GM23338 (cell line): ENCODE data around the gene EPS8L2.

Experiments
- JUNB ChIP-seq: IDR thresholded peaks from one replicate; pipeline ENCODE4 v1.6.1; 2016; ENCODE audit warnings: antibody characterized with exemption; ENCODE audit not compliant: unreplicated experiment
- TF ChIP-seq, protein P1 (sequence below), 2 experiments: fragments of 200-600 bp in 1 of 2; sonication (generic) in 1 of 2; conservative IDR thresholded peaks; 2 replicates each; pipeline versions ENCODE4 v1.5.1 to v1.6.1; 2016 to 2017; ENCODE audit warnings: antibody characterized with exemption in 2 of 2, low read depth in 2 of 2, mild to moderate bottlenecking in 2 of 2, moderate library complexity in 1 of 2

DNA sequence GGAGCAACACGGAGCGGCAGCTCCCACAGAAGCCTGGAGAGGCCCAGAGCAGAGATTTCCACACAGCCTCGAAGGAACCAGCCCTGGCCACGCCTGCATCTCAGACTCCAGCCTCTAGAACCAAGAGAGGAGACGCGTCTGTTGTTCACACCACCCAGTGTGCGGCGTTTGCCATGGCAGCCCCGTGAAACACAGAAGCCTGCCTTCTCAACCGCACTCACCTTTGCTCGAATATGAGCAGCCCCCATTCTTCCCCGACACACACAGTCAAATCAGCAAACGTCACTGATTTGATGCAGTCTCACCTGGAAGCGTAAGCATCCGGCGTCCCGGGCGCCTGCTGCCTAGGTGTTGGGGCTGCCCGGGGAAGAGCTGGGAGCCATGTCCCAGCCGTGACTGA lies 27.0 kb downstream of the EPS8L2 start:
- TF ChIP-seq, protein P1, sequence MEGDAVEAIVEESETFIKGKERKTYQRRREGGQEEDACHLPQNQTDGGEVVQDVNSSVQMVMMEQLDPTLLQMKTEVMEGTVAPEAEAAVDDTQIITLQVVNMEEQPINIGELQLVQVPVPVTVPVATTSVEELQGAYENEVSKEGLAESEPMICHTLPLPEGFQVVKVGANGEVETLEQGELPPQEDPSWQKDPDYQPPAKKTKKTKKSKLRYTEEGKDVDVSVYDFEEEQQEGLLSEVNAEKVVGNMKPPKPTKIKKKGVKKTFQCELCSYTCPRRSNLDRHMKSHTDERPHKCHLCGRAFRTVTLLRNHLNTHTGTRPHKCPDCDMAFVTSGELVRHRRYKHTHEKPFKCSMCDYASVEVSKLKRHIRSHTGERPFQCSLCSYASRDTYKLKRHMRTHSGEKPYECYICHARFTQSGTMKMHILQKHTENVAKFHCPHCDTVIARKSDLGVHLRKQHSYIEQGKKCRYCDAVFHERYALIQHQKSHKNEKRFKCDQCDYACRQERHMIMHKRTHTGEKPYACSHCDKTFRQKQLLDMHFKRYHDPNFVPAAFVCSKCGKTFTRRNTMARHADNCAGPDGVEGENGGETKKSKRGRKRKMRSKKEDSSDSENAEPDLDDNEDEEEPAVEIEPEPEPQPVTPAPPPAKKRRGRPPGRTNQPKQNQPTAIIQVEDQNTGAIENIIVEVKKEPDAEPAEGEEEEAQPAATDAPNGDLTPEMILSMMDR (conservative IDR thresholded peaks at IDR 0.05; ENCODE audit: low read depth in 2 of 2) = no peak
- TF ChIP-seq JUNB = no peak
